ENCODE results near the gene TFB2M. TPM values are rescaled to one million over a fixed set of nuclear protein-coding genes. Genes with fewer than 3 reads are reported as not detected.

The TFB2M gene
- total RNA-seq, 1 donor from 2014 or later, result 17.3 TPM

DNA sequence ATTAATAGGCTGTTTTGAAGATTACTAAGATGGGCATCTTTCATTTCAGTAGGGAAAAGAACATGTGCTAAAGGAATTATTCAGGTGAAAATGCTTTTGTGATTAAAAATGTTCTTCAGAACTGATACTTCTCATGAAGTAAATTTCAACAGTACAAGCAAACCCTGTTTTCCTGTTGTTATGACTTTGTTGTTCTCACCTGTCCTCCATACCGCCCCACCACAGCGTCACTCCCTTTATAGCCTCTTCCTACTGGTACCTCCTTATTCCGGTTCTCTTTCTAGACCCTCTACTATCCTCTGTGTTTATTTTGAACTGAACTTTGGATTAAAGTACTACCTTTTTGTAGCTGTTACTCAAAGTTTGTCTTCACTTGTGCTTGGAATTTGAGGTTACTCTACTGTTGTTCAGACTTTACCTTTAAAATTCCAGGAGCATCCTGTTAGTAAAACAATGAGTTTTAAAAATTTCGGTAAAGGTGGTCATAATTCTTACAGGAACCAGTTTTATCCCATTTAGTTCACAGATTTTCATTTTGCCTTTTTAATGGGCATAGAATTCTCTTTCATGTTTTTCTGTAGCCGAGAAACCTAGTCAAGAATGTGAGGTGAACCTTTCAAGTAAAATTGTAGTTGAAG is 11.1 kb upstream of the TFB2M start:
- Histone ChIP-seq H3K79me2 (ENCODE audit: insufficient read depth, low read length) (peaks cover 62% of the 10 kb centered on the region), H3K9me3 (ENCODE audit: insufficient read depth, low read depth, low read length) (no peaks in the 10 kb centered on the region), H3K4me1 (ENCODE audit: insufficient read depth, low read length) (peaks cover 4% of the 10 kb centered on the region), H2AFZ (ENCODE audit: low read depth, low read length) (no peak overlapping the region), H4K20me1 (ENCODE audit: insufficient read depth, low read length) (peaks cover under 1% of the 10 kb centered on the region), H3K4me2 (ENCODE audit: low read length) (no peak overlapping the region), H3K9ac (ENCODE audit: low read length) (no peak overlapping the region), H3K4me3 (ENCODE audit: insufficient read depth, low read depth, low read length) (no peak overlapping the region), H3K36me3 (ENCODE audit: insufficient read depth, low read length) (no peaks in the 10 kb centered on the region), H3K27me3 (ENCODE audit: insufficient read depth, low read length) (no peaks in the 10 kb centered on the region), H3K27ac (ENCODE audit: low read depth, low read length) (no peak overlapping the region)
- no peak overlapping the region for H3K4me3 Mint-ChIP-seq (ENCODE audit: unreplicated experiment)
- H3K4me1 Mint-ChIP-seq (ENCODE audit: low read depth, unreplicated experiment), result peaks cover 18% of the 10 kb centered on the region
- DNase-seq (ENCODE audit: low read depth) (no peak), FAIRE-seq (no peak)
- TF ChIP-seq EZH2 (IDR thresholded peaks at IDR 0.05; ENCODE audit: insufficient read depth, low read length), result no peak
- TF ChIP-seq, protein P1, sequence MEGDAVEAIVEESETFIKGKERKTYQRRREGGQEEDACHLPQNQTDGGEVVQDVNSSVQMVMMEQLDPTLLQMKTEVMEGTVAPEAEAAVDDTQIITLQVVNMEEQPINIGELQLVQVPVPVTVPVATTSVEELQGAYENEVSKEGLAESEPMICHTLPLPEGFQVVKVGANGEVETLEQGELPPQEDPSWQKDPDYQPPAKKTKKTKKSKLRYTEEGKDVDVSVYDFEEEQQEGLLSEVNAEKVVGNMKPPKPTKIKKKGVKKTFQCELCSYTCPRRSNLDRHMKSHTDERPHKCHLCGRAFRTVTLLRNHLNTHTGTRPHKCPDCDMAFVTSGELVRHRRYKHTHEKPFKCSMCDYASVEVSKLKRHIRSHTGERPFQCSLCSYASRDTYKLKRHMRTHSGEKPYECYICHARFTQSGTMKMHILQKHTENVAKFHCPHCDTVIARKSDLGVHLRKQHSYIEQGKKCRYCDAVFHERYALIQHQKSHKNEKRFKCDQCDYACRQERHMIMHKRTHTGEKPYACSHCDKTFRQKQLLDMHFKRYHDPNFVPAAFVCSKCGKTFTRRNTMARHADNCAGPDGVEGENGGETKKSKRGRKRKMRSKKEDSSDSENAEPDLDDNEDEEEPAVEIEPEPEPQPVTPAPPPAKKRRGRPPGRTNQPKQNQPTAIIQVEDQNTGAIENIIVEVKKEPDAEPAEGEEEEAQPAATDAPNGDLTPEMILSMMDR (IDR thresholded peaks at IDR 0.05; ENCODE audit: insufficient read depth, low read depth, low read length), result no peak
- no peaks in the 10 kb centered on the region for H3K27me3 Mint-ChIP-seq (ENCODE audit: low read depth, unreplicated experiment)
- no peaks in the 10 kb centered on the region for H3K9me3 Mint-ChIP-seq (ENCODE audit: unreplicated experiment)
- no peaks in the 10 kb centered on the region for H3K36me3 Mint-ChIP-seq (ENCODE audit: low read depth, unreplicated experiment)
- no peak overlapping the region for H3K27ac Mint-ChIP-seq (ENCODE audit: unreplicated experiment)

DNA sequence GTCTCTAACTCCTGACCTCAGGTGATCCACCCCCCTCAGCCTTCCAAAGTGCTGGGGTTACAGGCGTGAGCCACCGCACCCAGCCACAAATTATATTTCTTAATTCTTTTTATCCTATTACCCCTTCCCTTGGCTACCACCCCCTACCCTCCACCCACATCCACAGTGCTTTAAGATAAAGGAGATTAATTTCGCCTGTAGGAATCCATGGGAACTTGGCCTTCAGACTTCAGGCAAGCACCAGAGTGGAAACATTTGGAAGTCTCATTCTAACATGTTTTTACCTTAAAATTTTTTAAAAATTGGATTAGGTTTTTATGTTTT is 10.6 kb upstream of the TFB2M start:
- H2AFZ ChIP-seq (ENCODE audit: low read depth, low read length), result no peak overlapping the region
- Mint-ChIP-seq H3K27me3 (ENCODE audit: low read depth, unreplicated experiment) (no peaks in the 10 kb centered on the region), H3K27ac (ENCODE audit: unreplicated experiment) (no peak overlapping the region), H3K36me3 (ENCODE audit: low read depth, unreplicated experiment) (no peaks in the 10 kb centered on the region), H3K9me3 (ENCODE audit: unreplicated experiment) (no peaks in the 10 kb centered on the region), H3K4me3 (ENCODE audit: unreplicated experiment) (no peak overlapping the region), H3K4me1 (ENCODE audit: low read depth, unreplicated experiment) (peaks cover 18% of the 10 kb centered on the region)
- no peak overlapping the region for H3K4me3 ChIP-seq (ENCODE audit: insufficient read depth, low read depth, low read length)
- H3K9ac ChIP-seq (ENCODE audit: low read length), result no peak overlapping the region
- no peaks in the 10 kb centered on the region for H4K20me1 ChIP-seq (ENCODE audit: insufficient read depth, low read length)
- peaks cover 4% of the 10 kb centered on the region for H3K4me1 ChIP-seq (ENCODE audit: insufficient read depth, low read length)
- TF ChIP-seq, protein P1 (IDR thresholded peaks at IDR 0.05; ENCODE audit: insufficient read depth, low read depth, low read length), result no peak
- TF ChIP-seq EZH2 (IDR thresholded peaks at IDR 0.05; ENCODE audit: insufficient read depth, low read length), result no peak
- DNase-seq (ENCODE audit: low read depth), result no peak
- no peaks in the 10 kb centered on the region for H3K27me3 ChIP-seq (ENCODE audit: insufficient read depth, low read length)
- H3K27ac ChIP-seq (ENCODE audit: low read depth, low read length), result no peak overlapping the region
- no peak for FAIRE-seq
- H3K79me2 ChIP-seq (ENCODE audit: insufficient read depth, low read length), result peaks cover 64% of the 10 kb centered on the region
- no peak overlapping the region for H3K4me2 ChIP-seq (ENCODE audit: low read length)
- H3K9me3 ChIP-seq (ENCODE audit: insufficient read depth, low read depth, low read length), result no peaks in the 10 kb centered on the region
- no peaks in the 10 kb centered on the region for H3K36me3 ChIP-seq (ENCODE audit: insufficient read depth, low read length)

DNA sequence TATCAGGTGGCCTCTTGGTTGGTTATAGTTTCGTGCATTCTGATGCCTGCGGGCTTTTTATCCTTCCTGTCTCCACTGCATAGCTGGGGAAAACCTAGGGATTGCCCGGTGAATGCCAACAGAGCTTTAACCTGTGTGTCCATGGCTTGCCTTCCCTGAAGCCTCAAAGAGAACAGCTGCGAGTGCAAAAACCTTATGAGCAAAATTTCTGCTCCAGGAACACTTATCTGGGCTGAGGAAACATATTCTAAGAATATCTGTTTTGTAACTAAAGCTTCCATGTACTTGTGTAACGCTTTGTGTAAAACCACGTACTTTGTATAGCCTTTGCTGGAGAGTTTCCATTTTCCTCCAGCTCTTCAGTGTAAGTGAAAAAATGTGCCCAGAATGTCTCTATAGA is 7.4 kb upstream of the TFB2M start:
- peaks cover 80% of the 10 kb centered on the region for H3K79me2 ChIP-seq (ENCODE audit: insufficient read depth, low read length)
- H3K27ac ChIP-seq (ENCODE audit: low read depth, low read length), result no peak overlapping the region
- TF ChIP-seq EZH2 (IDR thresholded peaks at IDR 0.05; ENCODE audit: insufficient read depth, low read length), result no peak
- TF ChIP-seq, protein P1 (IDR thresholded peaks at IDR 0.05; ENCODE audit: insufficient read depth, low read depth, low read length), result no peak
- FAIRE-seq, result no peak
- Mint-ChIP-seq H3K4me1 (ENCODE audit: low read depth, unreplicated experiment) (peaks cover 21% of the 10 kb centered on the region), H3K36me3 (ENCODE audit: low read depth, unreplicated experiment) (no peaks in the 10 kb centered on the region), H3K27ac (ENCODE audit: unreplicated experiment) (no peak overlapping the region), H3K9me3 (ENCODE audit: unreplicated experiment) (no peaks in the 10 kb centered on the region), H3K4me3 (ENCODE audit: unreplicated experiment) (no peak overlapping the region), H3K27me3 (ENCODE audit: low read depth, unreplicated experiment) (no peaks in the 10 kb centered on the region)
- H3K27me3 ChIP-seq (ENCODE audit: insufficient read depth, low read length), result no peaks in the 10 kb centered on the region
- no peaks in the 10 kb centered on the region for H4K20me1 ChIP-seq (ENCODE audit: insufficient read depth, low read length)
- H3K4me1 ChIP-seq (ENCODE audit: insufficient read depth, low read length), result peaks cover under 1% of the 10 kb centered on the region
- no peaks in the 10 kb centered on the region for H3K9me3 ChIP-seq (ENCODE audit: insufficient read depth, low read depth, low read length)
- no peaks in the 10 kb centered on the region for H3K36me3 ChIP-seq (ENCODE audit: insufficient read depth, low read length)
- no peak overlapping the region for H3K4me3 ChIP-seq (ENCODE audit: insufficient read depth, low read depth, low read length)
- no peak for DNase-seq (ENCODE audit: low read depth)
- no peak overlapping the region for H2AFZ ChIP-seq (ENCODE audit: low read depth, low read length)
- no peak overlapping the region for H3K4me2 ChIP-seq (ENCODE audit: low read length)
- no peak overlapping the region for H3K9ac ChIP-seq (ENCODE audit: low read length)
